ENCODE data around the gene FAM210B. TPM values are rescaled to one million over a fixed set of nuclear protein-coding genes. Genes with fewer than 3 reads are reported as not detected.
A peak's percentile ranks its signal among the peaks of the same experiment; 100 is the strongest.

FAM210B gene
- total and polyA plus RNA-seq, 2 of the 13 experiments (the other 11 are each of a cell fraction or from before 2014, with no cell fraction given) = 75.9 to 107 TPM

DNA sequence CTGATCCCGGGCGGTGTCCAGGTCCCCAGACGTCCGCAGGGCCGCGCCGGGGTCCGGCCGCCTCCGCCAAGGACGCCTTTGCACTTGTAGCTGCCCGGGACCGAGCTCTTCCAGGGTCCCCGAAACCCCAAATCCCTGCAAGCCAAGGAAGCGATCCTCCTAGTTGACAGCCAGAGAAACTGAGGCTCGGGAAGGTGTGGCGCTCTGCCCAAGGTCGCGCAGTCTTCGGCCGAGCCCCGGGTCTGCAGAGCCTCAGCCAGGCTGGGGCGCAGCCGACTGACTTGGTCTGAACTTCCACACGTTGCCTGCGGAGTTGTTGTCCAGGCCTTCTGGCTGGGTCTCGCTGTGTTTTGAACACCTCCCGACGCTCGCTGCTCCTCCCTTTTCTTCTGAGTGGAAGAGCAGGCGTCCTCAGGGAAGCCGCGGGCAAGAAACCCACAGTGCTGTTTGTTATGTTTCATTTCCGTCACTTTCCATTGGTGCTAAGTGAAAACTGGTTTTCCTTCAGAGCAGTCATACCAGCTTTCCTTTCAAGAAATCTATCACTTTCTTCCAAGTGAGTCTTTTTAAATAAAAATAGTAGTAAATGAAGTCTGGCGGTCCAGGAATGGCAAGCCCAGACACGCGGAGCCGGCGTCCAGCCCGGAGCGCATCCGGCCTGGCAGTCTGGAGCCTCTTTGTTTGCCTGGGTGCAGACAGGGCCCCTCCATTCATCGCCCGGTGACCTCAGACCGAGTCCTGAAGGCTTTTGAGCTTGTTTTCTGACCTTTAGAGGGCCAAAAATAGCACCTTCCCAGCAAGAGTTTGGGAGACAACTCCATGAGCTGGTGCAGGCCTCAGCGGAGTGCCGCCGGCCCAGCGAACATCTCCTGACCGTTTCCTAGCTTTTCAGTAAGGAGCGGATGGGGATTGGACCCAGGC, 698 bp downstream of the FAM210B start (continued):
- TF ChIP-seq, protein P1, sequence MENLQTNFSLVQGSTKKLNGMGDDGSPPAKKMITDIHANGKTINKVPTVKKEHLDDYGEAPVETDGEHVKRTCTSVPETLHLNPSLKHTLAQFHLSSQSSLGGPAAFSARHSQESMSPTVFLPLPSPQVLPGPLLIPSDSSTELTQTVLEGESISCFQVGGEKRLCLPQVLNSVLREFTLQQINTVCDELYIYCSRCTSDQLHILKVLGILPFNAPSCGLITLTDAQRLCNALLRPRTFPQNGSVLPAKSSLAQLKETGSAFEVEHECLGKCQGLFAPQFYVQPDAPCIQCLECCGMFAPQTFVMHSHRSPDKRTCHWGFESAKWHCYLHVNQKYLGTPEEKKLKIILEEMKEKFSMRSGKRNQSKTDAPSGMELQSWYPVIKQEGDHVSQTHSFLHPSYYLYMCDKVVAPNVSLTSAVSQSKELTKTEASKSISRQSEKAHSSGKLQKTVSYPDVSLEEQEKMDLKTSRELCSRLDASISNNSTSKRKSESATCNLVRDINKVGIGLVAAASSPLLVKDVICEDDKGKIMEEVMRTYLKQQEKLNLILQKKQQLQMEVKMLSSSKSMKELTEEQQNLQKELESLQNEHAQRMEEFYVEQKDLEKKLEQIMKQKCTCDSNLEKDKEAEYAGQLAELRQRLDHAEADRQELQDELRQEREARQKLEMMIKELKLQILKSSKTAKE (CRISPR knock-in tag; IDR thresholded peaks at IDR 0.05; ENCODE audit: borderline replicate concordance) = peak; percentile 68; the same call in 1 of the 2 replicates
- TF ChIP-seq, protein P2, sequence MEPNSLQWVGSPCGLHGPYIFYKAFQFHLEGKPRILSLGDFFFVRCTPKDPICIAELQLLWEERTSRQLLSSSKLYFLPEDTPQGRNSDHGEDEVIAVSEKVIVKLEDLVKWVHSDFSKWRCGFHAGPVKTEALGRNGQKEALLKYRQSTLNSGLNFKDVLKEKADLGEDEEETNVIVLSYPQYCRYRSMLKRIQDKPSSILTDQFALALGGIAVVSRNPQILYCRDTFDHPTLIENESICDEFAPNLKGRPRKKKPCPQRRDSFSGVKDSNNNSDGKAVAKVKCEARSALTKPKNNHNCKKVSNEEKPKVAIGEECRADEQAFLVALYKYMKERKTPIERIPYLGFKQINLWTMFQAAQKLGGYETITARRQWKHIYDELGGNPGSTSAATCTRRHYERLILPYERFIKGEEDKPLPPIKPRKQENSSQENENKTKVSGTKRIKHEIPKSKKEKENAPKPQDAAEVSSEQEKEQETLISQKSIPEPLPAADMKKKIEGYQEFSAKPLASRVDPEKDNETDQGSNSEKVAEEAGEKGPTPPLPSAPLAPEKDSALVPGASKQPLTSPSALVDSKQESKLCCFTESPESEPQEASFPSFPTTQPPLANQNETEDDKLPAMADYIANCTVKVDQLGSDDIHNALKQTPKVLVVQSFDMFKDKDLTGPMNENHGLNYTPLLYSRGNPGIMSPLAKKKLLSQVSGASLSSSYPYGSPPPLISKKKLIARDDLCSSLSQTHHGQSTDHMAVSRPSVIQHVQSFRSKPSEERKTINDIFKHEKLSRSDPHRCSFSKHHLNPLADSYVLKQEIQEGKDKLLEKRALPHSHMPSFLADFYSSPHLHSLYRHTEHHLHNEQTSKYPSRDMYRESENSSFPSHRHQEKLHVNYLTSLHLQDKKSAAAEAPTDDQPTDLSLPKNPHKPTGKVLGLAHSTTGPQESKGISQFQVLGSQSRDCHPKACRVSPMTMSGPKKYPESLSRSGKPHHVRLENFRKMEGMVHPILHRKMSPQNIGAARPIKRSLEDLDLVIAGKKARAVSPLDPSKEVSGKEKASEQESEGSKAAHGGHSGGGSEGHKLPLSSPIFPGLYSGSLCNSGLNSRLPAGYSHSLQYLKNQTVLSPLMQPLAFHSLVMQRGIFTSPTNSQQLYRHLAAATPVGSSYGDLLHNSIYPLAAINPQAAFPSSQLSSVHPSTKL (CRISPR knock-in tag; IDR thresholded peaks at IDR 0.05) = 0 out of 2 replicates have a peak, but pooled peaks have one; percentile 1
- TF ChIP-seq, protein P3, sequence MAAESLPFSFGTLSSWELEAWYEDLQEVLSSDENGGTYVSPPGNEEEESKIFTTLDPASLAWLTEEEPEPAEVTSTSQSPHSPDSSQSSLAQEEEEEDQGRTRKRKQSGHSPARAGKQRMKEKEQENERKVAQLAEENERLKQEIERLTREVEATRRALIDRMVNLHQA (CRISPR knock-in tag; IDR thresholded peaks at IDR 0.05) = no peak
- TF ChIP-seq SMAD9 (CRISPR knock-in tag; IDR thresholded peaks at IDR 0.05) (0 out of 2 replicates have a peak, but pooled peaks have one; percentile 82), ZNF782 (CRISPR knock-in tag; IDR thresholded peaks at IDR 0.05; ENCODE audit: borderline replicate concordance) (no peak; the same call in 1 of the 2 replicates), GATA4 (IDR thresholded peaks at IDR 0.05; ENCODE audit: borderline replicate concordance, low read depth) (no peak), ZNF703 (CRISPR knock-in tag; IDR thresholded peaks at IDR 0.05; ENCODE audit: borderline replicate concordance) (peak; percentile 73; the same call in 1 of the 2 replicates), KAT8 (CRISPR knock-in tag; IDR thresholded peaks at IDR 0.05) (peak; percentile 60; the same call in 1 of the 2 replicates), GABPB1 (CRISPR knock-in tag; IDR thresholded peaks at IDR 0.05) (no peak; the same call in 1 of the 2 replicates), AGO1 (IDR thresholded peaks at IDR 0.05; ENCODE audit: low read depth, low read length, poor library complexity, severe bottlenecking) (no peak), NR2F2 (IDR thresholded peaks at IDR 0.05; ENCODE audit: borderline replicate concordance, low read depth) (peak; percentile 48; the same call in 1 of the 2 replicates), TBP (CRISPR knock-in tag; IDR thresholded peaks at IDR 0.05) (no peak; the same call in 1 of the 2 replicates), ZNF547 (CRISPR knock-in tag; IDR thresholded peaks at IDR 0.05) (peak; percentile 74), ZNF605 (CRISPR knock-in tag; IDR thresholded peaks at IDR 0.05) (no peak), EZH2 (conservative IDR thresholded peaks at IDR 0.05; ENCODE audit: low read depth, low read length) (no peak), SRY (CRISPR knock-in tag; IDR thresholded peaks at IDR 0.05) (peak; percentile 74; the same call in 1 of the 2 replicates)
- TF ChIP-seq, protein P4, sequence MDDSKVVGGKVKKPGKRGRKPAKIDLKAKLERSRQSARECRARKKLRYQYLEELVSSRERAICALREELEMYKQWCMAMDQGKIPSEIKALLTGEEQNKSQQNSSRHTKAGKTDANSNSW (CRISPR knock-in tag; IDR thresholded peaks at IDR 0.05; ENCODE audit: borderline replicate concordance) = peak; percentile 61; the same call in 1 of the 2 replicates
- TF ChIP-seq, protein P5, sequence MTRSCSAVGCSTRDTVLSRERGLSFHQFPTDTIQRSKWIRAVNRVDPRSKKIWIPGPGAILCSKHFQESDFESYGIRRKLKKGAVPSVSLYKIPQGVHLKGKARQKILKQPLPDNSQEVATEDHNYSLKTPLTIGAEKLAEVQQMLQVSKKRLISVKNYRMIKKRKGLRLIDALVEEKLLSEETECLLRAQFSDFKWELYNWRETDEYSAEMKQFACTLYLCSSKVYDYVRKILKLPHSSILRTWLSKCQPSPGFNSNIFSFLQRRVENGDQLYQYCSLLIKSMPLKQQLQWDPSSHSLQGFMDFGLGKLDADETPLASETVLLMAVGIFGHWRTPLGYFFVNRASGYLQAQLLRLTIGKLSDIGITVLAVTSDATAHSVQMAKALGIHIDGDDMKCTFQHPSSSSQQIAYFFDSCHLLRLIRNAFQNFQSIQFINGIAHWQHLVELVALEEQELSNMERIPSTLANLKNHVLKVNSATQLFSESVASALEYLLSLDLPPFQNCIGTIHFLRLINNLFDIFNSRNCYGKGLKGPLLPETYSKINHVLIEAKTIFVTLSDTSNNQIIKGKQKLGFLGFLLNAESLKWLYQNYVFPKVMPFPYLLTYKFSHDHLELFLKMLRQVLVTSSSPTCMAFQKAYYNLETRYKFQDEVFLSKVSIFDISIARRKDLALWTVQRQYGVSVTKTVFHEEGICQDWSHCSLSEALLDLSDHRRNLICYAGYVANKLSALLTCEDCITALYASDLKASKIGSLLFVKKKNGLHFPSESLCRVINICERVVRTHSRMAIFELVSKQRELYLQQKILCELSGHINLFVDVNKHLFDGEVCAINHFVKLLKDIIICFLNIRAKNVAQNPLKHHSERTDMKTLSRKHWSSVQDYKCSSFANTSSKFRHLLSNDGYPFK (CRISPR knock-in tag; IDR thresholded peaks at IDR 0.05; ENCODE audit: borderline replicate concordance) = peak; percentile 75; the same call in 1 of the 2 replicates
